GM21447 (cell line): ENCODE results near the gene PSMD11.
"Not testable (repeated sequence)": the region's sequence is repeated elsewhere in the genome, so short reads cannot be mapped to it uniquely, and the experiment has no call there.

Source experiments
- ATAC-seq: cut with Tn5 transposase; IDR thresholded peaks from one replicate; pipeline ENCODE4 v1.9.1; 2021; ENCODE audit not compliant: unreplicated experiment

Gene PSMD11

GRCh38 chr17:32510466-32510865 is 66.2 kb downstream of the PSMD11 start:
- no peak for ATAC-seq

- no peak for ATAC-seq
Observed at GRCh38 chr17:32512328-32512727, 68.0 kb downstream of the PSMD11 start.

- ATAC-seq, result no peak
Observed at GRCh38 chr17:32513579-32513978, 69.3 kb downstream of the PSMD11 start.

GRCh38 chr17:32514606-32515005 is 70.3 kb downstream of the PSMD11 start:
- ATAC-seq, result no peak

GRCh38 chr17:32515677-32516383 is 71.5 kb downstream of the PSMD11 start:
- ATAC-seq, result peak; percentile 35

- no peak for ATAC-seq
Observed at GRCh38 chr17:32516450-32516849, 72.1 kb downstream of the PSMD11 start.

- no peak for ATAC-seq
Observed at GRCh38 chr17:32516940-32517701, 72.8 kb downstream of the PSMD11 start.

- no peak for ATAC-seq
Observed at GRCh38 chr17:32517982-32518381, 73.7 kb downstream of the PSMD11 start.

GRCh38 chr17:32518646-32519227 is 74.4 kb downstream of the PSMD11 start:
- ATAC-seq, result no peak

GRCh38 chr17:32519228-32520103 is 75.2 kb downstream of the PSMD11 start:
- ATAC-seq, result no peak

- no peak for ATAC-seq
Observed at GRCh38 chr17:32520104-32520701, 75.9 kb downstream of the PSMD11 start.

- no peak for ATAC-seq
Observed at GRCh38 chr17:32520737-32521404, 76.6 kb downstream of the PSMD11 start.

GRCh38 chr17:32523017-32523680 is 78.8 kb downstream of the PSMD11 start:
- peak; percentile 46 for ATAC-seq

GRCh38 chr17:32523827-32524552 is 79.7 kb downstream of the PSMD11 start:
- peak; percentile 45 for ATAC-seq

GRCh38 chr17:32524553-32524880 is 80.2 kb downstream of the PSMD11 start:
- not testable (repeated sequence) for ATAC-seq

- no peak for ATAC-seq
Observed at GRCh38 chr17:32525122-32525521, 80.8 kb downstream of the PSMD11 start.

- no peak for ATAC-seq
Observed at GRCh38 chr17:32527146-32527545, 82.8 kb downstream of the PSMD11 start.

GRCh38 chr17:32528825-32529224 is 84.5 kb downstream of the PSMD11 start:
- ATAC-seq, result no peak

GRCh38 chr17:32529604-32530003 is 85.3 kb downstream of the PSMD11 start:
- no peak for ATAC-seq
